HEK293 (cell line): ENCODE measurements around the gene TGFB1.

Experiments
- CTCF ChIA-PET: fragments of 350-600 bp; formaldehyde crosslinking; extraction: SDS; loops from one replicate; lab custom pipeline; 2021; ENCODE audit warnings: antibody characterized with exemption; lab: Yijun Ruan, JAX
- POLR2A ChIA-PET: fragments of 300-600 bp; formaldehyde crosslinking; extraction: SDS; loops from one replicate; lab custom pipeline; 2020; ENCODE audit warnings: antibody characterized with exemption, inconsistent platforms; lab: Yijun Ruan, JAX
- H3K27ac ChIP-seq: fragments of 200-500 bp; sonication (Bioruptor generic); 2 replicates; pipeline ENCODE4 v1.5.1; 2014; ENCODE audit warnings: low read depth, low read length, control low read depth, inconsistent platforms; ENCODE audit errors: extremely low read depth
- H3K36me3 ChIP-seq, 2 experiments: fragments of 200-500 bp in 1 of 2; sonication (Bioruptor generic) in 1 of 2; 1 replicate in 1 of 2; 2 replicates in 1 of 2; pipeline ENCODE4 v1.5.1; 2014 to 2017; ENCODE audit warnings: inconsistent platforms in 2 of 2, low read length in 2 of 2; ENCODE audit not compliant: control insufficient read depth in 2 of 2, insufficient read depth in 1 of 2
- H3K4me1 ChIP-seq: fragments of 200-500 bp; sonication (Bioruptor generic); 2 replicates; pipeline ENCODE4 v1.5.1; 2014; ENCODE audit warnings: mild to moderate bottlenecking, low read length, inconsistent platforms; ENCODE audit not compliant: control insufficient read depth, insufficient read depth
- H3K4me3 ChIP-seq: 2 replicates; pipeline ENCODE4 v1.5.1; 2011; ENCODE audit warnings: low read depth, mild to moderate bottlenecking, control low read depth, low read length, moderate library complexity
- H3K9me3 ChIP-seq: fragments of 200-500 bp; sonication (Bioruptor generic); 2 replicates; pipeline ENCODE4 v1.5.1; 2014; ENCODE audit warnings: low read depth, low read length, inconsistent platforms; ENCODE audit not compliant: control insufficient read depth, insufficient read depth
- PRDM1 ChIP-seq: fragments of 450-650 bp; formaldehyde crosslinking; IDR thresholded peaks from 2 replicates; pipeline ENCODE4; 2016; ENCODE audit warnings: missing biosample characterization, missing genetic modification characterization
- RBAK ChIP-seq: fragments of 450-650 bp; formaldehyde crosslinking; IDR thresholded peaks from 2 replicates; pipeline ENCODE4 v1.5.1; 2016; ENCODE audit warnings: missing biosample characterization, missing genetic modification characterization
- TRIM28 ChIP-seq: IDR thresholded peaks from 2 replicates; pipeline ENCODE4 v1.6.1; 2011; ENCODE audit warnings: low read length, control low read depth, borderline replicate concordance
- ZNF341 ChIP-seq: fragments of 450-650 bp; formaldehyde crosslinking; IDR thresholded peaks from 2 replicates; pipeline ENCODE4; 2016; ENCODE audit warnings: low read depth, missing biosample characterization, missing genetic modification characterization
- ZNF416 ChIP-seq: fragments of 450-650 bp; formaldehyde crosslinking; IDR thresholded peaks from 2 replicates; pipeline ENCODE4 v1.5.1; 2016; ENCODE audit warnings: missing biosample characterization, missing genetic modification characterization
- ZSCAN23 ChIP-seq: fragments of 450-650 bp; formaldehyde crosslinking; IDR thresholded peaks from 2 replicates; pipeline ENCODE4 v1.5.1; 2016; ENCODE audit warnings: missing biosample characterization, missing genetic modification characterization
- TF ChIP-seq, protein P1 (sequence below): fragments of 450-650 bp; formaldehyde crosslinking; IDR thresholded peaks from 2 replicates; pipeline ENCODE4 v1.5.1; 2016; ENCODE audit warnings: missing biosample characterization, missing genetic modification characterization
- TF ChIP-seq, protein P2 (sequence below): fragments of 450-650 bp; formaldehyde crosslinking; IDR thresholded peaks from 2 replicates; pipeline ENCODE4 v1.5.1; 2016; ENCODE audit warnings: missing biosample characterization, missing genetic modification characterization
- TF ChIP-seq, protein P3 (sequence below): fragments of 450-650 bp; IDR thresholded peaks from 2 replicates; pipeline ENCODE4 v1.5.1; 2018; ENCODE audit warnings: missing biosample characterization, mild to moderate bottlenecking, missing genetic modification characterization
- TF ChIP-seq, protein P4 (sequence below): fragments of 450-650 bp; formaldehyde crosslinking; IDR thresholded peaks from 2 replicates; pipeline ENCODE4 v1.5.1; 2017; ENCODE audit warnings: missing biosample characterization, missing genetic modification characterization
- TF ChIP-seq, protein P5 (sequence below): fragments of 450-650 bp; formaldehyde crosslinking; IDR thresholded peaks from 2 replicates; pipeline ENCODE4 v1.5.1; 2016; ENCODE audit warnings: missing biosample characterization, missing genetic modification characterization
- TF ChIP-seq, protein P6 (sequence below): fragments of 450-650 bp; formaldehyde crosslinking; IDR thresholded peaks from 2 replicates; pipeline ENCODE4 v1.5.0; 2017; ENCODE audit warnings: missing biosample characterization, missing genetic modification characterization, borderline replicate concordance

The TGFB1 gene

DNA sequence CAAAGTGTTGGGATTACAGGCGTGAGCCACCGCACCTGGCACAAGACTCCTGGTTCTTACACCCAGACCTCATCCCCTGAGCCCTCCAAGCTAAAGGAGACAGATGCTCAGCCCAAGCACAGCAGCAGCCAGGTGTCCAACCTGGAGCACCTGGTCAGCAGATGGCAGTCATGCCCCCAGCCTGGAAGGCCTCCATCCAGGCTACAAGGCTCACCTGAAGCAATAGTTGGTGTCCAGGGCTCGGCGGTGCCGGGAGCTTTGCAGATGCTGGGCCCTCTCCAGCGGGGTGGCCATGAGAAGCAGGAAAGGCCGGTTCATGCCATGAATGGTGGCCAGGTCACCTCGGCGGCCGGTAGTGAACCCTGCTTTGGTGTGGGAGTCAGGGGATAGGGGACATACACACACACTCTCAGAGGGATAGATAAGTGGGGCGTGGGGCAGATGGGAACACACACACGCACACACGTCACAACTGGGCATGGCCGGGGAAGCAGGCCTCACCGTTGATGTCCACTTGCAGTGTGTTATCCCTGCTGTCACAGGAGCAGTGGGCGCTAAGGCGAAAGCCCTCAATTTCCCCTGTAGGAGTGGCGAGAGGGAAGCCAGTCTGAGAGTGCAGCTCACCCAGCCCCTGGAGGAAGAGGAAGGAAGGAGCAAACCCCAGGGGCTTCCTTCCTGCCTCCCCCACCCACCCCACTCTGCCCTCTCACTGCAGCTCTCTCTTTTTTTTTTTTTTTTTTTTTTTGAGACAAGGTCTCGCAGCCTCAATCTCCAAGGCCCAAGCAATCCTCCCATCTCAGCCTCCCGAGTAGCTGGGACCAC, 11.8 kb downstream of the TGFB1 start (continued):
- TF ChIP-seq, protein P1, sequence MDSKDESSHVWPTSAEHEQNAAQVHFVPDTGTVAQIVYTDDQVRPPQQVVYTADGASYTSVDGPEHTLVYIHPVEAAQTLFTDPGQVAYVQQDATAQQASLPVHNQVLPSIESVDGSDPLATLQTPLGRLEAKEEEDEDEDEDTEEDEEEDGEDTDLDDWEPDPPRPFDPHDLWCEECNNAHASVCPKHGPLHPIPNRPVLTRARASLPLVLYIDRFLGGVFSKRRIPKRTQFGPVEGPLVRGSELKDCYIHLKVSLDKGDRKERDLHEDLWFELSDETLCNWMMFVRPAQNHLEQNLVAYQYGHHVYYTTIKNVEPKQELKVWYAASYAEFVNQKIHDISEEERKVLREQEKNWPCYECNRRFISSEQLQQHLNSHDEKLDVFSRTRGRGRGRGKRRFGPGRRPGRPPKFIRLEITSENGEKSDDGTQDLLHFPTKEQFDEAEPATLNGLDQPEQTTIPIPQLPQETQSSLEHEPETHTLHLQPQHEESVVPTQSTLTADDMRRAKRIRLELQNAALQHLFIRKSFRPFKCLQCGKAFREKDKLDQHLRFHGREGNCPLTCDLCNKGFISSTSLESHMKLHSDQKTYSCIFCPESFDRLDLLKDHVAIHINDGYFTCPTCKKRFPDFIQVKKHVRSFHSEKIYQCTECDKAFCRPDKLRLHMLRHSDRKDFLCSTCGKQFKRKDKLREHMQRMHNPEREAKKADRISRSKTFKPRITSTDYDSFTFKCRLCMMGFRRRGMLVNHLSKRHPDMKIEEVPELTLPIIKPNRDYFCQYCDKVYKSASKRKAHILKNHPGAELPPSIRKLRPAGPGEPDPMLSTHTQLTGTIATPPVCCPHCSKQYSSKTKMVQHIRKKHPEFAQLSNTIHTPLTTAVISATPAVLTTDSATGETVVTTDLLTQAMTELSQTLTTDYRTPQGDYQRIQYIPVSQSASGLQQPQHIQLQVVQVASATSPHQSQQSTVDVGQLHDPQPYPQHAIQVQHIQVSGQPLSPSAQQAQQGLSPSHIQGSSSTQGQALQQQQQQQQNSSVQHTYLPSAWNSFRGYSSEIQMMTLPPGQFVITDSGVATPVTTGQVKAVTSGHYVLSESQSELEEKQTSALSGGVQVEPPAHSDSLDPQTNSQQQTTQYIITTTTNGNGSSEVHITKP (tag by site-specific recombination) = no peak
- no peak for TF ChIP-seq RBAK (tag by site-specific recombination)
- TF ChIP-seq ZSCAN23 = no peak
- TF ChIP-seq ZNF416 (tag by site-specific recombination) = no peak

DNA sequence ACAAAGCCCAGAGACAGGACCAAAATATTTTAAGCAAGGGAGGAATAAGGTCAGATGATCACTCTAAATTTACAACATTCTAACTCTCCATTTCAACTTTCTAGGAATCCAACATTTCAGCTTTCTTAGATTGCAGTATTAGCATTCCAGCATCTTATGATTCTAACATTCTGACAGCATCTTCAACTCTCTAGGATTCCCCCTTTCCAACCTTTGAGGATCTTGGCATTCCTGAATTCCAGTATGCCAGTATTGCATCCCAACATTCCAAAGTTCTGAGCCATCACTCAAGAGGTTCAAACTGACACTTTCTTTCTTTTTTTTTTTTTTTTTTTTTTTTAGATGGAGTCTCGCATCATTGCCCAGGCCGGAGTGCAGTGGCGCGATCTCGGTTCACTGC, 13.8 kb downstream of the TGFB1 start:
- ChIA-PET CTCF (interaction anchor here (0.8 to 1.0 kb wide), 2 partner anchors 12 to 31 kb away, joined by 3 to 5 read pairs; no protein-coding TSS in a partner anchor), POLR2A (interaction anchor here (0.6 to 1.0 kb wide), 2 partner anchors 13 to 24 kb away, joined by 4 to 5 read pairs; partner anchors contain the start of gene B9D2)
- no peak overlapping the region for H3K27ac ChIP-seq
- H3K9me3 ChIP-seq = no peaks in the 10 kb centered on the region
- peaks cover 55 to 56% of the 10 kb centered on the region in 2 experiments for H3K36me3 ChIP-seq
- no peak for TF ChIP-seq ZNF341
- peak; percentile 73 for TF ChIP-seq PRDM1
- TF ChIP-seq, protein P2, sequence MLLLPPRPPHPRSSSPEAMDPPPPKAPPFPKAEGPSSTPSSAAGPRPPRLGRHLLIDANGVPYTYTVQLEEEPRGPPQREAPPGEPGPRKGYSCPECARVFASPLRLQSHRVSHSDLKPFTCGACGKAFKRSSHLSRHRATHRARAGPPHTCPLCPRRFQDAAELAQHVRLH (tag by site-specific recombination) = no peak
- no peak for TF ChIP-seq TRIM28
- TF ChIP-seq, protein P3, sequence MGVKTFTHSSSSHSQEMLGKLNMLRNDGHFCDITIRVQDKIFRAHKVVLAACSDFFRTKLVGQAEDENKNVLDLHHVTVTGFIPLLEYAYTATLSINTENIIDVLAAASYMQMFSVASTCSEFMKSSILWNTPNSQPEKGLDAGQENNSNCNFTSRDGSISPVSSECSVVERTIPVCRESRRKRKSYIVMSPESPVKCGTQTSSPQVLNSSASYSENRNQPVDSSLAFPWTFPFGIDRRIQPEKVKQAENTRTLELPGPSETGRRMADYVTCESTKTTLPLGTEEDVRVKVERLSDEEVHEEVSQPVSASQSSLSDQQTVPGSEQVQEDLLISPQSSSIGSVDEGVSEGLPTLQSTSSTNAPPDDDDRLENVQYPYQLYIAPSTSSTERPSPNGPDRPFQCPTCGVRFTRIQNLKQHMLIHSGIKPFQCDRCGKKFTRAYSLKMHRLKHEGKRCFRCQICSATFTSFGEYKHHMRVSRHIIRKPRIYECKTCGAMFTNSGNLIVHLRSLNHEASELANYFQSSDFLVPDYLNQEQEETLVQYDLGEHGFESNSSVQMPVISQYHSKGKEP (tag by site-specific recombination) = no peak
- TF ChIP-seq, protein P4, sequence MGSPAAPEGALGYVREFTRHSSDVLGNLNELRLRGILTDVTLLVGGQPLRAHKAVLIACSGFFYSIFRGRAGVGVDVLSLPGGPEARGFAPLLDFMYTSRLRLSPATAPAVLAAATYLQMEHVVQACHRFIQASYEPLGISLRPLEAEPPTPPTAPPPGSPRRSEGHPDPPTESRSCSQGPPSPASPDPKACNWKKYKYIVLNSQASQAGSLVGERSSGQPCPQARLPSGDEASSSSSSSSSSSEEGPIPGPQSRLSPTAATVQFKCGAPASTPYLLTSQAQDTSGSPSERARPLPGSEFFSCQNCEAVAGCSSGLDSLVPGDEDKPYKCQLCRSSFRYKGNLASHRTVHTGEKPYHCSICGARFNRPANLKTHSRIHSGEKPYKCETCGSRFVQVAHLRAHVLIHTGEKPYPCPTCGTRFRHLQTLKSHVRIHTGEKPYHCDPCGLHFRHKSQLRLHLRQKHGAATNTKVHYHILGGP (tag by site-specific recombination) = peak; percentile 75
- TF ChIP-seq, protein P5, sequence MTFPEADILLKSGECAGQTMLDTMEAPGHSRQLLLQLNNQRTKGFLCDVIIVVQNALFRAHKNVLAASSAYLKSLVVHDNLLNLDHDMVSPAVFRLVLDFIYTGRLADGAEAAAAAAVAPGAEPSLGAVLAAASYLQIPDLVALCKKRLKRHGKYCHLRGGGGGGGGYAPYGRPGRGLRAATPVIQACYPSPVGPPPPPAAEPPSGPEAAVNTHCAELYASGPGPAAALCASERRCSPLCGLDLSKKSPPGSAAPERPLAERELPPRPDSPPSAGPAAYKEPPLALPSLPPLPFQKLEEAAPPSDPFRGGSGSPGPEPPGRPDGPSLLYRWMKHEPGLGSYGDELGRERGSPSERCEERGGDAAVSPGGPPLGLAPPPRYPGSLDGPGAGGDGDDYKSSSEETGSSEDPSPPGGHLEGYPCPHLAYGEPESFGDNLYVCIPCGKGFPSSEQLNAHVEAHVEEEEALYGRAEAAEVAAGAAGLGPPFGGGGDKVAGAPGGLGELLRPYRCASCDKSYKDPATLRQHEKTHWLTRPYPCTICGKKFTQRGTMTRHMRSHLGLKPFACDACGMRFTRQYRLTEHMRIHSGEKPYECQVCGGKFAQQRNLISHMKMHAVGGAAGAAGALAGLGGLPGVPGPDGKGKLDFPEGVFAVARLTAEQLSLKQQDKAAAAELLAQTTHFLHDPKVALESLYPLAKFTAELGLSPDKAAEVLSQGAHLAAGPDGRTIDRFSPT (tag by site-specific recombination) = no peak
- TF ChIP-seq, protein P6, sequence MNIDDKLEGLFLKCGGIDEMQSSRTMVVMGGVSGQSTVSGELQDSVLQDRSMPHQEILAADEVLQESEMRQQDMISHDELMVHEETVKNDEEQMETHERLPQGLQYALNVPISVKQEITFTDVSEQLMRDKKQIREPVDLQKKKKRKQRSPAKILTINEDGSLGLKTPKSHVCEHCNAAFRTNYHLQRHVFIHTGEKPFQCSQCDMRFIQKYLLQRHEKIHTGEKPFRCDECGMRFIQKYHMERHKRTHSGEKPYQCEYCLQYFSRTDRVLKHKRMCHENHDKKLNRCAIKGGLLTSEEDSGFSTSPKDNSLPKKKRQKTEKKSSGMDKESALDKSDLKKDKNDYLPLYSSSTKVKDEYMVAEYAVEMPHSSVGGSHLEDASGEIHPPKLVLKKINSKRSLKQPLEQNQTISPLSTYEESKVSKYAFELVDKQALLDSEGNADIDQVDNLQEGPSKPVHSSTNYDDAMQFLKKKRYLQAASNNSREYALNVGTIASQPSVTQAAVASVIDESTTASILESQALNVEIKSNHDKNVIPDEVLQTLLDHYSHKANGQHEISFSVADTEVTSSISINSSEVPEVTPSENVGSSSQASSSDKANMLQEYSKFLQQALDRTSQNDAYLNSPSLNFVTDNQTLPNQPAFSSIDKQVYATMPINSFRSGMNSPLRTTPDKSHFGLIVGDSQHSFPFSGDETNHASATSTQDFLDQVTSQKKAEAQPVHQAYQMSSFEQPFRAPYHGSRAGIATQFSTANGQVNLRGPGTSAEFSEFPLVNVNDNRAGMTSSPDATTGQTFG (tag by site-specific recombination) = no peak
- H3K4me3 ChIP-seq = no peak overlapping the region
- H3K4me1 ChIP-seq = no peaks in the 10 kb centered on the region
